T1000 (cell line): Measurements from ENCODE around the gene BID.

Source experiments
- DNase-seq: peaks from one replicate; lab custom pipeline; 2025; ENCODE audit warnings: mixed read lengths; lab: John Stamatoyannopoulos, UW

BID gene

GRCh38 chr22:17783773-17784480, 9.7 kb upstream of the BID start:
- no peak for DNase-seq

DNA sequence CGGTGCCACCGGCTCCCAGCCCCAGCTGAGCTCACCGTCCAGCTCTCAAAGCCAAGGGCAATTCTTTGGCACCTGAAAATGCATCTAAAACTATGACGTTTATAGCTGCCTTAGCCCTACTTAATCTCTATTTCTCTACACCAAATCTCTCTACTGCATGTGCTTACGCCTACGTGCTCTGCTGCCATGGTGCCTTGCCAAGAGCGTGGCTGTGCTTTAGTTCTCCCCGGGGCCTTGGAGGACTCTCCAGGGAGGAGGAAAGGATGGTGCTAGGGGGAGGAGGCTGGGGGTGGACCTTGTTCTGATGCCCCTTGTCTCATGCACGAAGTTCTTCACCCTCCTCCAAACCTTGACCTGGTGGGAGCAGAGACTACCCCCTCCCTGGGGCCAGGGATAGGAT, 9.0 kb upstream of the BID start:
- no peak for DNase-seq

GRCh38 chr22:17782621-17783020, 8.4 kb upstream of the BID start:
- no peak for DNase-seq

DNA sequence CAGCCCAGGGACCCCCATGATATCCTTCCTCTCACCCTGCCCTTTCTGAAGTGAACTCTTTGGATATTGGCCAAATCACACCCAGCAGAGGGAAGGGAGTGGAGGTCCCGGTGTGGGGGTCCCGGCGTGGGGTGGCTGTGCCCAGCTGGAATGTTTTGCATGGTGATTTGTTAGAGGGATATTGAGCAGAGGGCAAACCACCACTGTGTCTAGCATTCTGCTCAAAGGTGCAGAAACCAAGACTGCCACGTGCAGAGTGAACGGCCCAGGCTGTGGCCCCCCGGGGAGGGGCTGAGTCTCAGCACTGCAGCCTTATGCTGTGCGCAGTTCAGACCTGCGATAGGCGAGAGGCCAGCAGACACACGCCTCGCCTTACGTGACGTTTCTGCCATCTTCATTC, 7.9 kb upstream of the BID start:
- no peak for DNase-seq

DNA sequence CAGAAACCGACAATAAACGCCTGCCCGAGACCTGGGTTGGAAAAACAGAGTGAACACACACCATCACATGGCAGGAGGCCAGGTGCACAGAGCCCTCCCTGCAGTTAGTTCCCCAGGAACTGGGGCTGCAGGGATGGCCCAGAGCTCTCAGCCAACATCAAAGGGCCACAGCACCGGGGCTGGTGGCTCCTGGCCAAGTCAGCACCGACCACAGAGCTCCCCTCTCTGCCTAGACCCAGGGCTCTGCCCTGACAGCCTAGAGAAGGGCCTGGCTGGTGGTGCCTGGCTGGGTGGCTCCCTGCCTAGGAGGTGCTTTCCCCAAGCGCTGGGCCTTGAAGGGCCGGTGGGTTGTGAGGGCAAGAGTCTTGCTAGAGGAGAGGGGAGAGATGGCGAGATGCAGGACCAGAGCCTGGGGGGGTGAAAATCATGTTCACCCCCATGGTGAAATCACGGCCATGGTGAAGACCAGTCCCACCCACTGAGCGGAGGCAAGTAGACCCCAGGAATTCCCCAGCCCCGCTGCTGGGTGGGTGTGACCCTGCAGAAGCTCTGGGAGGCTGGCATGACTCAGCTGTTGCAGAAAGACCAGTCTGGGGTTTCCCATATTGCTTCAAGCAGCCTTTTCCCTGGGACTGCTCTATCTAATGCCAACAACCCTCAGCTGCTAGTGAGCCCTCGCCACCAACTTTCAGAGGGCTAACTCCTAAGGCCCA, 7.2 kb upstream of the BID start:
- DNase-seq, result peak; percentile 59

DNA sequence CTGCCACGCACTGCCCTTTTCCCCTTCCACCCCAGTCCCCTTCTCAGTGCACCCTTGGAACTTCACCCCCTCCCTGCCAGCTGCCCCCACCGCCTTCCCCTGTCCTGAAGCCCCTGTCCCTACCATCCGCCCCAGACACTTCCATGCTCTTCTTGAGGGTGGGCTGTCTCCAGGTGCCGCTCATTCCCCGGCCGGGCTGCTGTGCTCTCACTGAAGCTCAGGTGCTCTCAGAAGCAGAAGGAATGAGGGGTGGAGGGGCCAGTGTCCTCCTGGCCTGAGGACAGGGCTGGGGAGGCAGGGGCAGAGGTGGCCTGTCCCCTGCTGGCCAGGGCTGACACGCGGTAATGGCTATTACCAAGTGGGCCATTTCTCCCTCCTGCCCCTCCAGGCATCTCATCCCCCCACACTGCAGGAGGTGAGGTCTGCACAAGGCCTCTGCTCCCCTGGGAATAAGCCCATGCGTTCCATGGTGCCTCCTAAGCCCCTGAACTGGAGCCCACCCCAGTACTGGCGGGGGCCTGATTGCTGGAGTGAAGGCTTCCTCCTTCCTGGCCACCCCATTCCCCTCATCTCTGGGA, 6.6 kb upstream of the BID start:
- DNase-seq, result no peak

DNA sequence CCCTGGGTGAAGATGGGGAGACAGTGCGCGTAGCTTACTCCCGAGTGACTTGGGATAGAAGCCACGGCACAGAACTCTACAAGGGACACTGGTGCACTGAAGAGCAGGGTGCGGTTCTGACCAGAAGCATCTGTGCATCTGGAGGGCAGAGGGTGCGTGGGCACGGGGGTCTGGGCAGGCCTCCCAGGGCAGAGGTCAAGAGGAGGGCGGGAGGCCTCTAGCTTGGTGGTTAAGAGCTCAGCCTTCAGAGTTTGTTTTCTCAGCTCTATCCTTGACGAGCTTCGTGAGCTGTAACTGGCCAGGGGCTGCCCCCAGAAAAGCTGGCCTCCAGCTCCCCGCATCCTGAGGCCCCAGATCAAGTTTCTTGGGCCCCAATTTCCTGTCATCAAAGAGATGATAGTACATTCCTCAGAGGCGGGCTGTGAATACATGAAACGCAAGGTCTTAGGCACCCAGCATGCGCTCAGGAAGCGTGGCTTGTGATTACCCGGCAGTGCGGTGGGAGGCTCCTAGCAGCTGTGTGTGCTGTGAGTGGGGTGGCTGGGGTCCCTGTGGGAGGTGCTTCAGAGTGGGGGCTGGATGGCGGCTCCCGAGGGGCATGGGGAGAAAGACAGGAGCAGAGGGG, 6.0 kb upstream of the BID start:
- DNase-seq, result no peak

GRCh38 chr22:17779286-17780115, 5.2 kb upstream of the BID start:
- DNase-seq, result no peak

DNA sequence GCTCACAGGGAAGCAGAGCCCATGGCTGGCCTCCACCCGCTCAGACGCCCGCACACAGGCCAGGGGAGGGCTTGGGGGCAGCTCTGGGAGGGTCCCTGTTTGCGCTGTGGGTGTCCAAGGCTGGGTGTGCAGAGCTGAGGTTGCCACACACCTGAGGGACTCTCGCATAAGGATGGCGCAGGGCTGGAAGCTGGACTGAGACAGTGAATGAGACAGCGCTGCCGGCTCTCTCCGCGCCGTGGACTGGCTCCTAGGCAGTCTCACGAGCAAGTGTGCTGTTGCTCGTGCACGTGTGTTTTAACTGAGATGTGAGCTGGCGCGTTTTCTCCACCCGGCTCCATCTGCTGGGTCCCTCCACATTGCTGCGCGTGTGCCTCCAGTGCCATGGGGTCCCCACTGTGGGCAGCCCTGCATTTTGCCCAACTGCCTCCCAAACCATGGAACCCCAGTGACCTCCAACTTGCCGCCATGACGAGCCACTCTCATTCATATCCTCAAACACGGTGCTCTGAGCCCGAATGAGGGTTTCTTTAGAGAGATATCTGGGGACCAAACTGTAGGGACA, 4.2 kb upstream of the BID start:
- DNase-seq, result no peak

DNA sequence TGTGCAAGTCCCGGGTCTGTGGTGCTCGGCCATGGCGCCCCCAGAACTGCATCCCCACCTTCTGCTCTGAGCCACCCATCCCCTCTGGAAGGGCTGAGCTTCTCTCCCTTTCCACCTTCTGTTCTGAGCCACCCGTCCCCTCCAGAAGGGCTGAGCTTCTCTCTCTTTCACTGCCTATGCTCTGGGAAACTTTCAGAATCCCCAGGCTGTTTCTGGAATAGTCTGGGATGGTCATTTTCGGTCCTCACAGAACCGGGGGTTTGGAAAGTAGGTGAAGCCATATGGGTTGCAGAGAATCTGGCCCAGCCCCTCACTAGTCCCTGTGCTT, 3.4 kb upstream of the BID start:
- no peak for DNase-seq

DNA sequence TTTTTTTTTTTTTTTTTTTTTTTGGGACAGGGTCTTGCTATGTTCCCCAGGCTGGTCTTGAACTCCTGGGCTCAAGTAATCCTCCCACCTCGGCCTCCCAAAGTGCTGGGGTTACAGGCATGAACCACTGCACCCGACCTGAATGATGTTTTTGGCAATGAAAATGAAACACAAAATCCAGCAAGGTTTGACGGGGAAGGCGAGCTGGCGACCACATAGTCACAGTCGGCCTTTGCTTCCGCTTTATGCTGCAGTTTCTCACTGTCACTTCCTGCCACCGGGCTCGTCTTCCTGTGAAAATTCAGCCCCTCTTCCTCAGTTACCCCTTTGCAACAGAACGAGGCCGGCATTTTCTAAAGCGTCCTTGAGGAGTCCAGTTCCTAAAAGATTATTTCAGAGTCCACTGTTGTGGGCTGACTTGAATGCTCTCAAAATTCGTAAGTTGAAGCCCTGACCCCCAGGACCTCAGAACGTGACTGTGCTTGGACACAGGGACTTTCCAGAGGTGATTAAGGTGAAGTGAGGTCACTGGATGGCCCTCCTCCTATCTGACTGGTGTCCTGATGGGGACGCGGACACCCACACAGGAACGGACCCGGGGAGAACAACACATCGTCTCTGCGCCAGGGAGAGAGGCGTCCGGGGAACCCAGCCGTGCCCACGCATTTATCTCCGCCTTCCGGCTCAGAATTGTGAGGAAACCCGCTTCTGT, 2.9 kb upstream of the BID start:
- DNase-seq, result no peak

DNA sequence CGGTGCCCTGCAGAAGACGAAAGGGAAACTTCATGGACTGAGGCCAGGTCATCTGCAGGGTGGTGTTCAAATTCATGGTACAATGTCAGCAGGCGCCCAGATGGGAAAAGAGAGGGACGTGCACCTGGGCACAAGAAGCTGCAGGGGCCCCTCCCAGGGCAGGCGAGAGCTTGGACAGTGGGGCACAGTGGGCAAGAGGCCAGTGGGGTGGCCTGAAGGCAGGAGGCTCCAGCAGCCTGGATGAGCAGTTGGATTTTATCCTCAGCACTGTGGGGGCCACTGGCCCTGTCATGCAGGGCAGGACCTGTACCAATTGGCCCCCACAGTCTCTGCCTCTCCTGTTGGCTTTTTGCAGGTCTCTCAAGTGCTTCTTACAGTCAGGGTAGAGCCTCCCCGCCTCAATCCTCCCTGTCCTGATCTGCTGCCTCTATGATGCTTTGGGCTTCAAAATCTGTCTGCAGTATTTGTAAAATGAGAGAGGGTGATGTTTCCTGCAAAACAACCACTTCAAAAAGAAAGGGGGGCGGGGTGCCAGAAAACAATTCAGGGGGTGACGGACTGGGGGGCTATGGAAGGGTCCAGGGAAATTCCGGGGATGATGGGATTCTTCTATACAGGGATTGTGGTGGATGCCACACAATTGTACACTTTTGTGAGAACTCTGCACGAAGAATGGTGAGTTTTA, 1.7 kb upstream of the BID start:
- DNase-seq, result no peak

- no peak for DNase-seq
Observed at GRCh38 chr22:17774926-17775685, 837 bp upstream of the BID start.

DNA sequence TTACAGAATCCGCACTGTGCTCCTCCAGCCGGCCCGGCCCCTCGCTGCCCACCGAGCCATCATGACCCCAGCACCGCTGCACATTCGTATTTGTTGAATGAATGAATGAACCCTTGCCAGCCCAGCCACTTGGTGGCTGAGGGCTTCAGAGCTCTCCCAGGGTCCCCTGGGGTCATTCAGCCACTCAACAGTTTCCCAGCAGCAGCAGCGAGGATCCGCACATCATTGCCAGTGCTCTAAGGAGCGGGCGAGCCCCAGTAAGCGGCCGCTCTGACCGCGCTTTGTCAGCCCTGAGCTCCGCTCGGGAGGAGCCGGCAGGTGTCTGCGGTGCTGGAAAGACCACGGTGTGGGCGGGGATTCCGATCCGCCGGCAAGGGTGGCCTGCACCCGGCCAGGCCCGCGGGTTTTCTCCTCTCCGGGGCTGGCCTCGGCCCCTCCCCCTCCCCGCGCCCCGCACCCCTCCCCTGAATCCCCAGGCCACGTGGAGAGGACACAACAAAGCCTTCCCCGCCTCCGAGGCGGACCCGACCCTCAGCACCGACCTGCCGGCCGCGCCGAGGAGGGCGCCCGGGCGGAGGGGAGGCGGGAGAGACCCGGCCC, 563 bp downstream of the BID start:
- no peak for DNase-seq

DNA sequence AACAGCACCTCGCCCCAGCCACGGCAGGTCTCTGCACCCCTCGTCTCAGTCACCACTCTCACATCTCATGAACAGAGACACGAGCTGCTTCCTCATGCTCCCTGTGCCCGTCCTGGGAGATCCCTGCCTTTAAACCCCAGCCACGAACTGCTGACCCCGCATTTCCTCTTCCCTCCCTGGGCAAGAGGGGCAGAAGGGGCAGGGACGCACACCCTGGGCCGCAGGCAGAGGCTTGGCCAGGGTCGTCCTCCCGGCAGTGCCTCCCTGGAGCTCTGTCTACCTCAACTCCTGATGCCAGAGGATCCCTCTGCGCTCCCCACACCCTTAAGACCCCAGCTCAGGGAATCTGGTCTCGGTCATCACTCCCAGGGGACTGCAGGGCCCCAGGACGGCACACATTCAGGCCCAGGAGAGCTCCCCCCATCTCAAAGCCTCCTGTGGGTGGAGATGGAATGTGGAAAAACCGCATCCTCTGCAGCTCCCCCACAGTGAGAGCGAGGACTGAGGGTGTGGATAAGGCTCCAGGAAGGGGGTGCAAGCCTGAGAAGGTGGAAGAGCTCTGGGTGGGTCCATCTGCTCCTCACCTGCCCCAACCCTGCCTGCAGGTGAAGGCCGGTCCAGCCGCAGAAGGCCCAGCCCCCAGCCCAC, 1.2 kb downstream of the BID start:
- no peak for DNase-seq

GRCh38 chr22:17772249-17772957, 1.9 kb downstream of the BID start:
- DNase-seq, result no peak

- no peak for DNase-seq
Observed at GRCh38 chr22:17770180-17771077, 3.8 kb downstream of the BID start.
